H1 (cell line): ENCODE results near the gene FMC1. TPM values are rescaled to one million over a fixed set of nuclear protein-coding genes. Genes with fewer than 3 reads are reported as not detected.

Source experiments
- CTCF ChIA-PET: fragments of 300-600 bp; sonication (Branson Sonifier 250); formaldehyde crosslinking; loops from one replicate; lab custom pipeline; 2021; ENCODE audit not compliant: partially characterized antibody; lab: Charles Lee
- POLR2A ChIA-PET: fragments of 300-600 bp; sonication (Branson Sonifier 250); formaldehyde crosslinking; loops from one replicate; lab custom pipeline; 2021; ENCODE audit warnings: inconsistent platforms; ENCODE audit not compliant: partially characterized antibody; lab: Charles Lee
- DNase-seq, 2 experiments: peaks; one replicate each; pipeline versions ENCODE4 v3.0.0 to v3.0.0-alpha.2; 2010 to 2022; ENCODE audit warnings: low spot score in 2 of 2, low read depth in 1 of 2, mixed read lengths in 1 of 2
- FAIRE-seq: peaks from 2 replicates; lab custom pipeline; 2011; peaks lifted over from hg19 to GRCh38; lab: Jason Lieb, UNC
- H2AFZ ChIP-seq: 2 replicates; pipeline ENCODE4 v1.8.1; 2012; ENCODE audit warnings: low read length, inconsistent platforms
- H2AK5ac ChIP-seq: 2 replicates; pipeline ENCODE4 v1.6.1; 2013; ENCODE audit warnings: low read depth, low read length
- H2BK120ac ChIP-seq: replicated peaks from 2 replicates; pipeline ENCODE3; 2013; ENCODE audit warnings: low read depth, low read length, inconsistent platforms
- H2BK12ac ChIP-seq: 2 replicates; pipeline ENCODE4 v1.6.1; 2013; ENCODE audit warnings: low read depth, low read length
- H2BK15ac ChIP-seq: 2 replicates; pipeline ENCODE4 v1.6.1; 2013; ENCODE audit warnings: low read length
- H2BK20ac ChIP-seq: 2 replicates; pipeline ENCODE4 v1.6.1; 2013; ENCODE audit warnings: low read length
- H2BK5ac ChIP-seq: 2 replicates; pipeline ENCODE4 v1.6.1; 2013; ENCODE audit warnings: low read depth, low read length
- H3K14ac ChIP-seq: 2 replicates; pipeline ENCODE4 v1.6.1; 2013; ENCODE audit warnings: inconsistent platforms; ENCODE audit not compliant: insufficient read length
- H3K18ac ChIP-seq: 2 replicates; pipeline ENCODE4 v1.6.1; 2013; ENCODE audit warnings: low read length; ENCODE audit errors: extremely low read depth
- H3K23ac ChIP-seq: 2 replicates; pipeline ENCODE4 v1.6.1; 2013; ENCODE audit warnings: inconsistent platforms; ENCODE audit not compliant: insufficient read length
- H3K23me2 ChIP-seq: 2 replicates; pipeline ENCODE4 v1.6.1; 2013; ENCODE audit warnings: low read depth, low read length
- H3K27ac ChIP-seq: 2 replicates; pipeline ENCODE4 v1.6.1; 2011; ENCODE audit warnings: low read depth, low read length, inconsistent platforms
- H3K27me3 ChIP-seq, 4 experiments: replicated peaks in 1 of 4; 1 replicate in 1 of 4; 2 replicates in 3 of 4; pipeline versions ENCODE4 v1.6.1 to v1.8.1; 2011 to 2013; ENCODE audit warnings: low read length in 3 of 4, mild to moderate bottlenecking in 3 of 4, inconsistent platforms in 2 of 4, mixed read lengths in 2 of 4, moderate library complexity in 1 of 4; ENCODE audit not compliant: control insufficient read depth in 3 of 4, insufficient read depth in 3 of 4; ENCODE audit errors: extremely low read depth in 1 of 4
- H3K36me3 ChIP-seq, 4 experiments: 2 replicates each; pipeline versions ENCODE4 v1.6.1 to v1.8.1; 2011 to 2013; ENCODE audit warnings: mild to moderate bottlenecking in 4 of 4, low read length in 3 of 4, moderate library complexity in 2 of 4, control low read depth in 1 of 4, inconsistent platforms in 1 of 4; ENCODE audit not compliant: insufficient read depth in 4 of 4, control insufficient read depth in 2 of 4
- H3K4ac ChIP-seq: replicated peaks from 2 replicates; pipeline ENCODE3; 2013; ENCODE audit warnings: low read length, low read depth, mixed read lengths, inconsistent platforms; ENCODE audit not compliant: insufficient read length
- H3K4me1 ChIP-seq, 4 experiments: replicated peaks in 1 of 4; 1 replicate in 1 of 4; 2 replicates in 3 of 4; pipeline versions ENCODE4 v1.6.1 to v1.8.1; 2011 to 2013; ENCODE audit warnings: low read length in 3 of 4, inconsistent platforms in 2 of 4, mixed read lengths in 1 of 4; ENCODE audit not compliant: insufficient read depth in 4 of 4, control insufficient read depth in 3 of 4
- H3K4me2 ChIP-seq, 2 experiments: 2 replicates each; pipeline versions ENCODE4 v1.6.1 to v1.8.1; 2011 to 2013; ENCODE audit warnings: low read depth in 2 of 2, low read length in 2 of 2, control low read depth in 1 of 2, inconsistent platforms in 1 of 2, mild to moderate bottlenecking in 1 of 2; ENCODE audit not compliant: insufficient read depth in 1 of 2
- H3K4me3 ChIP-seq, 4 experiments: fragments of 200-600, 300-600 bp in 1 of 4; sonication (generic), shearing (Covaris generic), sonication (Bioruptor Twin) in 1 of 4; 2 replicates each; pipeline versions ENCODE4 v1.5.1 to v1.8.1; 2011 to 2016; ENCODE audit warnings: low read length in 4 of 4, low read depth in 3 of 4, control low read depth in 2 of 4, inconsistent platforms in 2 of 4, mild to moderate bottlenecking in 2 of 4, mixed read lengths in 1 of 4, moderate library complexity in 1 of 4; ENCODE audit not compliant: insufficient read depth in 2 of 4; ENCODE audit errors: extremely low read depth in 1 of 4
- H3K56ac ChIP-seq: replicated peaks from 2 replicates; pipeline ENCODE3; 2013; ENCODE audit warnings: low read depth, mild to moderate bottlenecking, mixed read lengths, low read length, inconsistent platforms; ENCODE audit not compliant: insufficient read length
- H3K79me1 ChIP-seq: 2 replicates; pipeline ENCODE4 v1.6.1; 2013; ENCODE audit warnings: low read depth, low read length, control low read depth
- H3K79me2 ChIP-seq, 2 experiments: 2 replicates each; pipeline versions ENCODE4 v1.6.1 to v1.8.1; 2012 to 2013; ENCODE audit warnings: low read length in 2 of 2, mild to moderate bottlenecking in 2 of 2, inconsistent platforms in 1 of 2; ENCODE audit not compliant: insufficient read depth in 2 of 2, control insufficient read depth in 1 of 2
- H3K9ac ChIP-seq, 4 experiments: replicated peaks in 1 of 4; 1 replicate in 1 of 4; 2 replicates in 3 of 4; pipeline versions ENCODE4 v1.6.1 to v1.8.1; 2011 to 2013; ENCODE audit warnings: low read depth in 3 of 4, low read length in 3 of 4, control low read depth in 2 of 4, mild to moderate bottlenecking in 2 of 4, moderate library complexity in 2 of 4, inconsistent platforms in 1 of 4; ENCODE audit errors: extremely low read depth in 1 of 4
- H3K9me3 ChIP-seq, 2 experiments: 2 replicates each; pipeline versions ENCODE4 v1.6.1 to v1.8.1; 2012 to 2013; ENCODE audit warnings: mild to moderate bottlenecking in 2 of 2, moderate library complexity in 2 of 2, control low read depth in 1 of 2, inconsistent platforms in 1 of 2, low read depth in 1 of 2, low read length in 1 of 2, mixed read lengths in 1 of 2; ENCODE audit not compliant: insufficient read depth in 2 of 2
- H4K20me1 ChIP-seq, 2 experiments: replicated peaks in 1 of 2; 2 replicates each; pipeline versions ENCODE3 to v1.8.1; 2011 to 2013; ENCODE audit warnings: inconsistent platforms in 2 of 2, low read length in 2 of 2, mild to moderate bottlenecking in 1 of 2; ENCODE audit not compliant: insufficient read depth in 2 of 2, control insufficient read depth in 1 of 2
- H4K5ac ChIP-seq: 2 replicates; pipeline ENCODE4 v1.6.1; 2013; ENCODE audit warnings: low read length, low read depth, mixed read lengths, inconsistent platforms; ENCODE audit not compliant: insufficient read length
- H4K8ac ChIP-seq: 2 replicates; pipeline ENCODE4 v1.8.0; 2013; ENCODE audit warnings: mild to moderate bottlenecking, moderate library complexity, low read length, inconsistent platforms; ENCODE audit not compliant: insufficient read depth; ENCODE audit errors: extremely low read depth
- H4K91ac ChIP-seq: replicated peaks from 2 replicates; pipeline ENCODE3; 2013; ENCODE audit warnings: low read length, mixed read lengths, inconsistent platforms; ENCODE audit not compliant: insufficient read length
- CBX5 ChIP-seq: fragments of 300-800, 300-1000 bp; sonication (generic); IDR thresholded peaks from 2 replicates; pipeline ENCODE4 v1.7.1; 2016; ENCODE audit warnings: antibody characterized with exemption, low read length, low read depth
- CHD2 ChIP-seq: IDR thresholded peaks from 2 replicates; pipeline ENCODE4 v1.6.1; 2012; ENCODE audit warnings: low read length, improper control_type of control experiment
- JUND ChIP-seq: IDR thresholded peaks from 2 replicates; pipeline ENCODE4 v1.6.1; 2011; ENCODE audit warnings: mild to moderate bottlenecking, improper control_type of control experiment, low read length
- KDM1A ChIP-seq: fragments of 200-600, 300-600 bp; sonication (generic); IDR thresholded peaks from 2 replicates; pipeline ENCODE4 v1.7.1; 2016; ENCODE audit warnings: mild to moderate bottlenecking, low read length, borderline replicate concordance
- POU5F1 ChIP-seq: IDR thresholded peaks from 2 replicates; pipeline ENCODE4 v1.6.1; 2011; ENCODE audit warnings: low read depth, mild to moderate bottlenecking, low read length, moderate library complexity
- RAD21 ChIP-seq, 2 experiments: IDR thresholded peaks in 1 of 2; conservative IDR thresholded peaks in 1 of 2; 2 replicates each; pipeline ENCODE4 v1.6.1; 2011; ENCODE audit warnings: low read depth in 2 of 2, low read length in 2 of 2, improper control_type of control experiment in 1 of 2, inconsistent platforms in 1 of 2, mild to moderate bottlenecking in 1 of 2, moderate library complexity in 1 of 2
- SAP30 ChIP-seq: fragments of 300-600 bp; sonication (generic); IDR thresholded peaks from 2 replicates; pipeline ENCODE4 v1.7.1; 2012; ENCODE audit warnings: low read length, moderate library complexity, mild to moderate bottlenecking, inconsistent platforms; ENCODE audit not compliant: insufficient read depth, insufficient replicate concordance
- SIRT6 ChIP-seq: IDR thresholded peaks from one replicate; pipeline ENCODE4 v1.7.1; 2012; ENCODE audit warnings: low read length, inconsistent platforms
- SIX5 ChIP-seq: IDR thresholded peaks from 2 replicates; pipeline ENCODE4 v1.6.1; 2011; ENCODE audit warnings: mild to moderate bottlenecking, low read depth, low read length
- TAF7 ChIP-seq: optimal IDR thresholded peaks from 2 replicates; pipeline ENCODE3; 2011; ENCODE audit warnings: low read depth, mild to moderate bottlenecking, inconsistent platforms, low read length, moderate library complexity, borderline replicate concordance
- WGBS, 2 experiments: shearing (Covaris generic) in 1 of 2; methylation state at CpG; one replicate each; pipeline versions ENCODE4 v1.1.6 to v1.1.7; 2013 to 2015; ENCODE audit warnings: low lambda C conversion rate in 2 of 2, mixed read lengths in 2 of 2, inconsistent platforms in 1 of 2, low coverage in 1 of 2, missing lambda C conversion rate in 1 of 2; ENCODE audit not compliant: insufficient replicate concordance in 2 of 2, insufficient coverage in 1 of 2, insufficient read length in 1 of 2; ENCODE audit errors: extremely low coverage in 1 of 2, missing lambda C conversion rate in 1 of 2; 5-methylcytosine and 5-hydroxymethylcytosine counted together
- polyA plus RNA-seq, 7 experiments: library from polyadenylated mRNA; depleted of rRNA in 3 of 7; stranded (reverse) in 5 of 7; unstranded in 2 of 7; fragments of >200 nt in 5 of 7; fragments of 200-250 nt in 2 of 7; gene quantifications; 1 replicate in 5 of 7; 2 replicates in 1 of 7; 4 replicates in 1 of 7; pipeline versions ENCODE4 v1.2.1 to v1.2.3, GENCODE V29; 2011 to 2013; ENCODE audit warnings: missing spikeins in 2 of 7, mixed read lengths in 2 of 7
- total RNA-seq: library from RNA; stranded (reverse); fragmentation: NEBNext Ultra II Directional; extraction: Animal tissue kit (Norgen Biotek cat#: 25700); gene quantifications from 2 replicates; pipeline ENCODE4 v1.2.1, GENCODE V29; 2021
- TF ChIP-seq, protein P1 (sequence below): IDR thresholded peaks from 2 replicates; pipeline ENCODE4 v1.6.1; 2011; ENCODE audit warnings: low read depth, mild to moderate bottlenecking, low read length; ENCODE audit not compliant: insufficient read depth

The FMC1 gene
- total and polyA plus RNA-seq, 2 of the 8 experiments (the other 6 are each of a cell fraction or from before 2014, with no cell fraction given): 15.8 to 28.4 TPM

DNA sequence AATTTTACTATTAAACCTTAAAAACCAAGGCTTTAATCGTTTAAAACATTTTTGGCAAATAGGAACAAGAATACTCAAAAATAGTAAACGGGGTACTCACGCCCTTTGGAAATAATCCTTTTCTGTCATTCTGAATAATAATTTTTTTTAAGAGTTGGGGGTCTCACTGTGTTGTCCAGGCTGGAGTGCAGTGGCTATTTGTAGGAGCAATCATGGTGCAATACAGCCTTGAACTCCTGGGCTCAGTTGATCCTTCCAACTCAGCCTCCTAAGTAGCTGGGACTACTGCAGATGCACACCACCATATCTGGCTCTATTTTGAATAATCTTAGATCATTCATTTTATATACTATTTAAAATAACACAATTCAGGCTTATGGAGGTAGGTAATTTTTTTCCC, 43.5 kb downstream of the FMC1 start:
- DNase-seq: no peak
- H4K5ac ChIP-seq: no peak overlapping the region
- no peak overlapping the region for H3K56ac ChIP-seq
- H3K9me3 ChIP-seq: no peaks in the 10 kb centered on the region
- FAIRE-seq: no peak
- H3K36me3 ChIP-seq: peaks cover 2 to 55% (median 7%) of the 10 kb centered on the region in 4 experiments; a peak in 5 of 8 replicates
- H2BK12ac ChIP-seq: no peak overlapping the region
- no peaks in the 10 kb centered on the region for H3K4me1 ChIP-seq
- H2AK5ac ChIP-seq: no peak overlapping the region
- H2BK5ac ChIP-seq: no peak overlapping the region
- H3K79me1 ChIP-seq: no peaks in the 10 kb centered on the region
- H3K4ac ChIP-seq: no peak overlapping the region
- H2AFZ ChIP-seq: no peak overlapping the region
- ChIA-PET CTCF (no interaction called here), POLR2A (interaction anchor here (0.9 kb wide), 1 partner anchor 24 kb away, joined by 3 read pairs; no protein-coding TSS in a partner anchor)
- no peak overlapping the region for H4K8ac ChIP-seq
- H2BK15ac ChIP-seq: no peak overlapping the region
- peaks cover 0 to 34% of the 10 kb centered on the region in 2 experiments; a peak in 2 of 4 replicates for H3K79me2 ChIP-seq
- H3K14ac ChIP-seq: no peak overlapping the region
- H3K23ac ChIP-seq: no peak overlapping the region
- H3K23me2 ChIP-seq: no peaks in the 10 kb centered on the region
- no peak overlapping the region for H3K27ac ChIP-seq
- 89% methylated on average over 3 of the region's 3 CpGs; no CpG with 5 or more reads in 1 of the 2 experiments for WGBS, 2 experiments
- TF ChIP-seq POU5F1 (no peak), KDM1A (no peak), SIRT6 (no peak), CBX5 (no peak), RAD21 (IDR thresholded peaks at IDR 0.05 in 1 of 2, conservative IDR thresholded peaks at IDR 0.05 in 1 of 2; ENCODE audit: low read depth in 2 of 2, low read length in 2 of 2) (no peak), SIX5 (no peak), JUND (no peak), TAF7 (no peak), CHD2 (no peak), SAP30 (no peak)
- TF ChIP-seq, protein P1, sequence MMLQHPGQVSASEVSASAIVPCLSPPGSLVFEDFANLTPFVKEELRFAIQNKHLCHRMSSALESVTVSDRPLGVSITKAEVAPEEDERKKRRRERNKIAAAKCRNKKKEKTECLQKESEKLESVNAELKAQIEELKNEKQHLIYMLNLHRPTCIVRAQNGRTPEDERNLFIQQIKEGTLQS: no peak
- H3K9ac ChIP-seq: no peak overlapping the region
- no peak overlapping the region for H2BK120ac ChIP-seq
- H3K27me3 ChIP-seq: no peaks in the 10 kb centered on the region
- H4K20me1 ChIP-seq: peaks cover 0 to under 1% of the 10 kb centered on the region in 2 experiments
- H3K4me2 ChIP-seq: no peak overlapping the region
- H2BK20ac ChIP-seq: no peak overlapping the region
- H3K4me3 ChIP-seq: no peak overlapping the region
- H4K91ac ChIP-seq: no peak overlapping the region
- no peak overlapping the region for H3K18ac ChIP-seq
